ENCODE data around the gene TEAD2.
"Not testable (repeated sequence)": the region's sequence is repeated elsewhere in the genome, so short reads cannot be mapped to it uniquely, and the experiment has no call there.

TEAD2 gene

DNA sequence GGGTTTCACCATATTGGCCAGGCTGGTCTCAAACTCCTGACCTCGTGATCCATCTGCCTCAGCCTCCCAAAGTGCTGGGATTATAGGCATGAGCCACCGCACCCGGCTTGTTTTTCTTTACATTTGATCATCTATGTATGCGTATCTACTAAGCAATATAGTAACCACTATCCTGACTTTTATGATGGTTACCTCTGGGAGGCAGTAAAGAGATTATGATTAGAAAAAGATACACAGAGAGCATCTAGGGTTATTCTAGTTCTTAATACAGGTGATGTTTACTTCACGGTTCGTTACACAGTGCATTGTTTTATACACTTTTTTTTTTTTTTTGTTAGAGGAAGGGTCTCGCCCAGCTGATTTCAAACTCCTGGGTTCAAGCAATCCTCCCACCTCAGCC, 55.5 kb downstream of the TEAD2 start:
- not testable (repeated sequence) for H3K27ac ChIP-seq (ENCODE audit: insufficient read depth, low read depth, low read length, poor library complexity, severe bottlenecking); H3K4me3 ChIP-seq (ENCODE audit: insufficient read depth, low read depth, low read length); H3K27me3 ChIP-seq (ENCODE audit: control insufficient read depth, insufficient read depth, low read length, poor library complexity, severe bottlenecking); H3K4me1 ChIP-seq (ENCODE audit: control insufficient read depth, insufficient read depth, low read length); H3K36me3 ChIP-seq (ENCODE audit: control insufficient read depth, insufficient read depth, low read length); H3K9me3 ChIP-seq (ENCODE audit: control insufficient read depth, low read length)
- WGBS, 2 experiments: 90 to 96% methylated on average over 4 to 5 of the region's 7 CpGs

DNA sequence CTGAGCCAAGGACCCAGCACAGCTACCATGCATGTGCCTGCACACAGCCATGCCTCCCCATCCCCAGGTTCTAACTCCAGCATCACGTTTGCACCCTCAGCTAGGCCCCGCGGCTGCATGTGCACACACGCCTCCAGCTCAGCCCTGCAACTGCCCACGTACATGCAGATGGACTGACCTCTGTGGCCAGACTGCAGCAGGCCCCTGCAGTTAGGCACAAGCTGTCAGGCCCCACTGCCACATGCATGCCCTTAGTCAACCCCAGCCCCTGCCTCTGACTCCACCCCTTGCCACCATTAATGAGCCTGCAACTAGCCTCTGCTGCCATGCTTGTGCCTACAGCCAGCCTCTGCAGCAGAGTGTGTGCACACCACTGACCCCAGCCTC, 60.4 kb downstream of the TEAD2 start:
- Histone ChIP-seq H3K27ac (ENCODE audit: insufficient read depth, low read depth, low read length, poor library complexity, severe bottlenecking) (no peak overlapping the region), H3K36me3 (ENCODE audit: control insufficient read depth, insufficient read depth, low read length) (no peaks in the 10 kb centered on the region), H3K9me3 (ENCODE audit: control insufficient read depth, low read length) (no peaks in the 10 kb centered on the region), H3K4me3 (ENCODE audit: insufficient read depth, low read depth, low read length) (no peak overlapping the region), H3K4me1 (ENCODE audit: control insufficient read depth, insufficient read depth, low read length) (no peaks in the 10 kb centered on the region), H3K27me3 (ENCODE audit: control insufficient read depth, insufficient read depth, low read length, poor library complexity, severe bottlenecking) (no peaks in the 10 kb centered on the region)
- 88 to 90% methylated on average over 5 of the region's 5 CpGs for WGBS, 2 experiments

DNA sequence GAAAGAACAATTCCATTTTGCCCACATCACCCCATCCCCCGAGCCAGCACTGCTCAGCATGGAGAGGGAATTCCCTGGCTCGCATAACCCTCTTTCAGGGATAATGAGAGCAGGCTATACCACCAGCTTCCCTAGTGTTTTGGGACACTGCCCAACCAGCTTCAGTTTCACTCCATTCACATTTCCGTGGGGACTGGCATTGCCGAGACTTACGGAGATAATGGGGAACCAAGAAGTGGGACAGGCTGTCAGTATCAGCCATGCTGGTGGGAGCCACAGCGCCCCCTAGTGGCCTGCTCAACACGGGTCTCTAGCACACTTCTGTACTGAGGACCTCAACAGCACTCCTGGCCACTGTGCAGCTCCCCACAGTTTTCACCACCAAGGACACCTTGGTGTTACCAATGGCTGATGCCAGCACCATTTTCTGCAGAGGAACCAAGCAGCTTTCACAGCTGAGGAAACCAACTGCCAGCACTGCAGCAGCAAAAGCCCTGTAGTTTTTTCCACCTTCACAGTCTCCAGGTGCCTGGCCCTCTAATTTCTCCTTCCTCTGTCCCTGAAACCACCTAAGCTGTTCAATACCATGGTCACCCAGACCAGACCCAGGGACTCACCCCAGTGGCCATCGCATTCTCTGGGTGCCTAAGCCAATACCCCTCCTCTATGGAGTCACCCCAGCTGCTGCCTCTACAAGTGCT, 60.9 kb downstream of the TEAD2 start:
- H3K27ac ChIP-seq (ENCODE audit: insufficient read depth, low read depth, low read length, poor library complexity, severe bottlenecking): no peak overlapping the region
- no peaks in the 10 kb centered on the region for H3K4me1 ChIP-seq (ENCODE audit: control insufficient read depth, insufficient read depth, low read length)
- no peak overlapping the region for H3K4me3 ChIP-seq (ENCODE audit: insufficient read depth, low read depth, low read length)
- no peaks in the 10 kb centered on the region for H3K9me3 ChIP-seq (ENCODE audit: control insufficient read depth, low read length)
- 43% methylated on average over 8 of the region's 8 CpGs for WGBS, 2 experiments
- H3K36me3 ChIP-seq (ENCODE audit: control insufficient read depth, insufficient read depth, low read length): no peaks in the 10 kb centered on the region
- no peaks in the 10 kb centered on the region for H3K27me3 ChIP-seq (ENCODE audit: control insufficient read depth, insufficient read depth, low read length, poor library complexity, severe bottlenecking)

DNA sequence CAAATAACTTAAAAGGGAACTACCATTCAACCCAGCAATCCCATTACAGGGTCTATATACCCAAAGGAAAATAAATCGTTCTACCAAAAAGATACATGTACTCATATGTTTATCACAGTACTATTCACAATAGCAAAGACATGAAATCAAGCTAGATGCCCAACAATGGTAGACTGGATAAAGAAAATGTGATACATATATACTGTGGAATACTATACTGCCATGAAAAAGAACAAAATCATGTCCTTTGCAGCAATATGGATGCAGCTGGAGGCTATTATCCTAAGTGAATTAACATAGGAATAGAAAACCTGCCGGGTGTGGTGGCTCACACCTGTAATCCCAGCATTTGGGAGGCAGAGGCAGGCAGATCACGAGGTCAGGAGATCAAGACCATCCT, 63.6 kb downstream of the TEAD2 start:
- not testable (repeated sequence) for H3K36me3 ChIP-seq (ENCODE audit: control insufficient read depth, insufficient read depth, low read length); H3K27me3 ChIP-seq (ENCODE audit: control insufficient read depth, insufficient read depth, low read length, poor library complexity, severe bottlenecking); H3K4me3 ChIP-seq (ENCODE audit: insufficient read depth, low read depth, low read length); H3K9me3 ChIP-seq (ENCODE audit: control insufficient read depth, low read length); H3K27ac ChIP-seq (ENCODE audit: insufficient read depth, low read depth, low read length, poor library complexity, severe bottlenecking); H3K4me1 ChIP-seq (ENCODE audit: control insufficient read depth, insufficient read depth, low read length)
- WGBS, 2 experiments: 86 to 92% methylated on average over 3 of the region's 3 CpGs

DNA sequence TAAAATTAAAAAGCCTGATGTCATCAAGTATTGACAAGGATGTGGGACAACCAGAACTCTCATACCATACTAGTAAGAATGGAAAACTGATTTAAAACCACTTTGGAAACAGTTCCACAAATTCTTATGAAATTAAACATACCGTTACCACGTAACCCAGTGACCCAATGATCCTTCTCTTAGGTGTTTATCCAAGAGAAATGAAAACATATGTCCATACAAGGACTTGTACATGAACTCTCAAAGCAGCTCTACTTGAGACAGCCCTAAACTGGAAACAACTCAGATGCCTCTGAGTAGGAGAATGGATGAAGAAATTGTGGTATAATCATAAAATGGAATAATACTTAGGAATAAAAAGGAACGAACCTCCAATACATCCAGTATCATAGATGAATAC, 64.8 kb downstream of the TEAD2 start:
- Histone ChIP-seq H3K27me3 (ENCODE audit: control insufficient read depth, insufficient read depth, low read length, poor library complexity, severe bottlenecking) (no peaks in the 10 kb centered on the region), H3K9me3 (ENCODE audit: control insufficient read depth, low read length) (no peaks in the 10 kb centered on the region), H3K27ac (ENCODE audit: insufficient read depth, low read depth, low read length, poor library complexity, severe bottlenecking) (no peak overlapping the region), H3K36me3 (ENCODE audit: control insufficient read depth, insufficient read depth, low read length) (no peaks in the 10 kb centered on the region), H3K4me3 (ENCODE audit: insufficient read depth, low read depth, low read length) (no peak overlapping the region), H3K4me1 (ENCODE audit: control insufficient read depth, insufficient read depth, low read length) (no peaks in the 10 kb centered on the region)
- 97 to 98% methylated on average over 2 of the region's 3 CpGs for WGBS, 2 experiments

DNA sequence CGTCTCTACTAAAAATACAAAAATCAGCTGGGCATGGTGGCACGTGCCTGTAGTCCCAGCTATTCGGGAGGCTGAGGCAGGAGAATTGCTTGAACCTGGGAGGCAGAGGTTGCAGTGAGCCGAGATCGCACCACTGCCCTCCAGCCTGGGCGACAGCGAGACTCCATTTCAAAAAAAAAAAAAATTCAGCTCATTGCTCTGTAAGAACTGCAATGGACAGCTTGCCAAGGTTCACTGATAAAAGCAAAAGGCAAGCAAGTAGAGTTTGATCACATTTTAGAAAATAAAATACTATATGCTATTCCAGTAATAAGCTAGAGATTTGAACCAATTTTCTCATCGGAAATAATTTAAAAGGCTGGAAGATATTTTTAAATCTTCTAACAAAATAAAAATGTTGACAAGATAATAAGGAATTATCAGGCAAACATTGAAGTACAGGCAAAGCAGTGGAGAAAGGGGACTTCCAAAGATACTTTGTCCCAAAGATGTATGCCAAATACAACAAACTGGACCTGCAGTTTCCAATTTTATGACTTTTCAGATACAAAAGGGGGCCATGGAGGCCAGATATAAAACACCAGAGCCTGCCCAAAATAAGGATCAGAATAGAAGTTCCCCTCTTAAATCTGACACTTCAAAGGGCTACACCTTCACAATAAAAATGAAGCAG, 66.9 kb downstream of the TEAD2 start:
- no peaks in the 10 kb centered on the region for H3K4me1 ChIP-seq (ENCODE audit: control insufficient read depth, insufficient read depth, low read length)
- H3K9me3 ChIP-seq (ENCODE audit: control insufficient read depth, low read length): no peaks in the 10 kb centered on the region
- 96 to 97% methylated on average over 7 to 8 of the region's 8 CpGs for WGBS, 2 experiments
- H3K27ac ChIP-seq (ENCODE audit: insufficient read depth, low read depth, low read length, poor library complexity, severe bottlenecking): no peak overlapping the region
- H3K36me3 ChIP-seq (ENCODE audit: control insufficient read depth, insufficient read depth, low read length): no peaks in the 10 kb centered on the region
- H3K27me3 ChIP-seq (ENCODE audit: control insufficient read depth, insufficient read depth, low read length, poor library complexity, severe bottlenecking): no peaks in the 10 kb centered on the region
- H3K4me3 ChIP-seq (ENCODE audit: insufficient read depth, low read depth, low read length): no peak overlapping the region

DNA sequence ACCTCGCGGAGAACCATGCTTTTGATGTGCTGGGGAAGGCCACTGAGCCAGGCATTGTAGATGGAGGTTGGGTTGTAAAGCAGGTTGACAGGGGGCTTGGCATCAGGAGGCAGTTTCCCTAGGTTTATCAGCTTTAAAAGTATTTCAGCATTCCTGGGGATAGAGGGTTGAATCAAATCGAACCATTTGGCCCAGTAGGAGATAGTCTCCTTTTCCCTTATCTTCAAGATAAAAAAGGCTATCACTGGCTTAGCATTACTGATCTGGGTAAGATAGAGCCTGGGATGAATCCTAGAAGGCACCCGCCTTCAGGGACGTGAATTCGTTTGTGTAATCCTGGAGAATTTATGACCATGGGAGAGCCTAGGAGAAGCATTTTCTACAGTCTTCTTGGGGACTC, 67.8 kb downstream of the TEAD2 start:
- H3K4me3 ChIP-seq (ENCODE audit: insufficient read depth, low read depth, low read length): no peak overlapping the region
- no peaks in the 10 kb centered on the region for H3K9me3 ChIP-seq (ENCODE audit: control insufficient read depth, low read length)
- H3K27ac ChIP-seq (ENCODE audit: insufficient read depth, low read depth, low read length, poor library complexity, severe bottlenecking): no peak overlapping the region
- no peaks in the 10 kb centered on the region for H3K27me3 ChIP-seq (ENCODE audit: control insufficient read depth, insufficient read depth, low read length, poor library complexity, severe bottlenecking)
- H3K36me3 ChIP-seq (ENCODE audit: control insufficient read depth, insufficient read depth, low read length): no peaks in the 10 kb centered on the region
- H3K4me1 ChIP-seq (ENCODE audit: control insufficient read depth, insufficient read depth, low read length): no peaks in the 10 kb centered on the region
- 90 to 95% methylated on average over 6 of the region's 6 CpGs for WGBS, 2 experiments

Measured in ectodermal cell (in vitro differentiated cells).